ENCODE data around the gene PARG. TPM values are rescaled to one million over a fixed set of nuclear protein-coding genes. Genes with fewer than 3 reads are reported as not detected.
"Not testable (repeated sequence)": the region's sequence is repeated elsewhere in the genome, so short reads cannot be mapped to it uniquely, and the experiment has no call there.

Gene PARG
- total and polyA plus RNA-seq, 4 experiments from 2014 or later = 9.0 to 42.6 (median 26.9) TPM

- DNase-seq; H3K9me3 Mint-ChIP-seq; POLR2A ChIA-PET (ENCODE audit: partially characterized antibody); H3K36me3 ChIP-seq (ENCODE audit: insufficient read depth, low read length); H3K27me3 ChIP-seq (ENCODE audit: insufficient read depth, low read length); intact Hi-C loops (cut with micrococcal nuclease); H3K4me3 ChIP-seq (ENCODE audit: low read length in 2 of 2); H3K27ac Mint-ChIP-seq; H3K4me3 Mint-ChIP-seq; H3K9me3 ChIP-seq (ENCODE audit: control insufficient read depth in 1 of 2, low read length in 2 of 2); H3K4me1 ChIP-seq (ENCODE audit: insufficient read depth, low read length); H3K27me3 Mint-ChIP-seq; H3K27ac ChIP-seq (ENCODE audit: low read depth, low read length); H3K4me1 Mint-ChIP-seq; CTCF ChIA-PET (ENCODE audit: partially characterized antibody): not testable (repeated sequence)
- peaks cover 9 to 20% of the 10 kb centered on the region in 2 donors for H3K36me3 Mint-ChIP-seq
These were observed 10.6 kb downstream of the PARG start for GRCh38 chr10:49931276-49931675.

- H3K4me3 Mint-ChIP-seq; H3K4me1 Mint-ChIP-seq; H3K36me3 ChIP-seq (ENCODE audit: insufficient read depth, low read length); intact Hi-C loops (cut with micrococcal nuclease); DNase-seq; H3K9me3 ChIP-seq (ENCODE audit: control insufficient read depth in 1 of 2, low read length in 2 of 2); POLR2A ChIA-PET (ENCODE audit: partially characterized antibody); CTCF ChIA-PET (ENCODE audit: partially characterized antibody); H3K27ac Mint-ChIP-seq; H3K4me1 ChIP-seq (ENCODE audit: insufficient read depth, low read length); H3K27me3 Mint-ChIP-seq; H3K4me3 ChIP-seq (ENCODE audit: low read length in 2 of 2); H3K27ac ChIP-seq (ENCODE audit: low read depth, low read length); H3K27me3 ChIP-seq (ENCODE audit: insufficient read depth, low read length); H3K9me3 Mint-ChIP-seq: not testable (repeated sequence)
- H3K36me3 Mint-ChIP-seq = peaks cover 12 to 23% of the 10 kb centered on the region in 2 donors
These were observed 18.3 kb downstream of the PARG start for GRCh38 chr10:49923572-49923971.

GRCh38 chr10:49922041-49922440, 19.8 kb downstream of the PARG start:
- POLR2A ChIA-PET (ENCODE audit: partially characterized antibody); H3K36me3 ChIP-seq (ENCODE audit: insufficient read depth, low read length); H3K4me3 ChIP-seq (ENCODE audit: low read length in 2 of 2); H3K9me3 Mint-ChIP-seq; H3K4me3 Mint-ChIP-seq; H3K9me3 ChIP-seq (ENCODE audit: control insufficient read depth in 1 of 2, low read length in 2 of 2); H3K27me3 Mint-ChIP-seq; CTCF ChIA-PET (ENCODE audit: partially characterized antibody); H3K27me3 ChIP-seq (ENCODE audit: insufficient read depth, low read length); DNase-seq; H3K27ac Mint-ChIP-seq; intact Hi-C loops (cut with micrococcal nuclease); H3K27ac ChIP-seq (ENCODE audit: low read depth, low read length); H3K4me1 ChIP-seq (ENCODE audit: insufficient read depth, low read length); H3K4me1 Mint-ChIP-seq: not testable (repeated sequence)
- H3K36me3 Mint-ChIP-seq = peaks cover 8 to 26% of the 10 kb centered on the region in 2 donors

GRCh38 chr10:49917927-49918326, 23.9 kb downstream of the PARG start:
- H3K27me3 ChIP-seq (ENCODE audit: insufficient read depth, low read length); H3K4me1 ChIP-seq (ENCODE audit: insufficient read depth, low read length); H3K27ac ChIP-seq (ENCODE audit: low read depth, low read length); POLR2A ChIA-PET (ENCODE audit: partially characterized antibody); intact Hi-C loops (cut with micrococcal nuclease); H3K27me3 Mint-ChIP-seq; H3K4me3 ChIP-seq (ENCODE audit: low read length in 2 of 2); H3K9me3 Mint-ChIP-seq; H3K4me1 Mint-ChIP-seq; H3K36me3 ChIP-seq (ENCODE audit: insufficient read depth, low read length); DNase-seq; H3K9me3 ChIP-seq (ENCODE audit: control insufficient read depth in 1 of 2, low read length in 2 of 2); CTCF ChIA-PET (ENCODE audit: partially characterized antibody); H3K4me3 Mint-ChIP-seq: not testable (repeated sequence)
- Mint-ChIP-seq H3K36me3 (peaks cover 18 to 23% of the 10 kb centered on the region in 2 donors), H3K27ac (peak overlapping the region in 2 of 7 donors; percentile 36 to 37)

- H3K4me3 ChIP-seq (ENCODE audit: low read length in 2 of 2); H3K36me3 ChIP-seq (ENCODE audit: insufficient read depth, low read length); H3K4me1 ChIP-seq (ENCODE audit: insufficient read depth, low read length); H3K27ac ChIP-seq (ENCODE audit: low read depth, low read length); H3K9me3 Mint-ChIP-seq; H3K27ac Mint-ChIP-seq; intact Hi-C loops (cut with micrococcal nuclease); H3K4me3 Mint-ChIP-seq; H3K4me1 Mint-ChIP-seq; H3K27me3 ChIP-seq (ENCODE audit: insufficient read depth, low read length); H3K27me3 Mint-ChIP-seq; CTCF ChIA-PET (ENCODE audit: partially characterized antibody); H3K9me3 ChIP-seq (ENCODE audit: control insufficient read depth in 1 of 2, low read length in 2 of 2); DNase-seq; POLR2A ChIA-PET (ENCODE audit: partially characterized antibody): not testable (repeated sequence)
- H3K36me3 Mint-ChIP-seq = peaks cover 14 to 21% of the 10 kb centered on the region in 2 donors
These were observed 25.4 kb downstream of the PARG start for GRCh38 chr10:49916451-49916850.

GRCh38 chr10:49910295-49910694, 31.5 kb downstream of the PARG start:
- intact Hi-C loops (cut with micrococcal nuclease); H3K9me3 ChIP-seq (ENCODE audit: control insufficient read depth in 1 of 2, low read length in 2 of 2); H3K27ac Mint-ChIP-seq; H3K27me3 ChIP-seq (ENCODE audit: insufficient read depth, low read length); POLR2A ChIA-PET (ENCODE audit: partially characterized antibody); H3K36me3 ChIP-seq (ENCODE audit: insufficient read depth, low read length); H3K4me3 Mint-ChIP-seq; H3K4me1 ChIP-seq (ENCODE audit: insufficient read depth, low read length); CTCF ChIA-PET (ENCODE audit: partially characterized antibody); H3K27ac ChIP-seq (ENCODE audit: low read depth, low read length); H3K4me3 ChIP-seq (ENCODE audit: low read length in 2 of 2); H3K4me1 Mint-ChIP-seq; DNase-seq; H3K9me3 Mint-ChIP-seq; H3K27me3 Mint-ChIP-seq: not testable (repeated sequence)
- peaks cover 14 to 16% of the 10 kb centered on the region in 2 donors for H3K36me3 Mint-ChIP-seq

- H3K4me3 Mint-ChIP-seq; H3K4me1 Mint-ChIP-seq; H3K36me3 ChIP-seq (ENCODE audit: insufficient read depth, low read length); H3K9me3 ChIP-seq (ENCODE audit: control insufficient read depth in 1 of 2, low read length in 2 of 2); DNase-seq; CTCF ChIA-PET (ENCODE audit: partially characterized antibody); H3K4me3 ChIP-seq (ENCODE audit: low read length in 2 of 2); H3K4me1 ChIP-seq (ENCODE audit: insufficient read depth, low read length); H3K27me3 Mint-ChIP-seq; intact Hi-C loops (cut with micrococcal nuclease); H3K9me3 Mint-ChIP-seq; H3K27me3 ChIP-seq (ENCODE audit: insufficient read depth, low read length); POLR2A ChIA-PET (ENCODE audit: partially characterized antibody); H3K27ac ChIP-seq (ENCODE audit: low read depth, low read length); H3K27ac Mint-ChIP-seq: not testable (repeated sequence)
- peaks cover 12 to 13% of the 10 kb centered on the region in 2 donors for H3K36me3 Mint-ChIP-seq
These were observed 33.3 kb downstream of the PARG start for GRCh38 chr10:49908290-49909080.

GRCh38 chr10:49903829-49904228, 38.0 kb downstream of the PARG start:
- H3K4me1 ChIP-seq (ENCODE audit: insufficient read depth, low read length); CTCF ChIA-PET (ENCODE audit: partially characterized antibody); POLR2A ChIA-PET (ENCODE audit: partially characterized antibody); H3K27ac ChIP-seq (ENCODE audit: low read depth, low read length); H3K27me3 Mint-ChIP-seq; H3K36me3 ChIP-seq (ENCODE audit: insufficient read depth, low read length); DNase-seq; H3K4me3 Mint-ChIP-seq; H3K27me3 ChIP-seq (ENCODE audit: insufficient read depth, low read length); H3K9me3 ChIP-seq (ENCODE audit: control insufficient read depth in 1 of 2, low read length in 2 of 2); H3K4me3 ChIP-seq (ENCODE audit: low read length in 2 of 2); H3K4me1 Mint-ChIP-seq; H3K27ac Mint-ChIP-seq; intact Hi-C loops (cut with micrococcal nuclease); H3K9me3 Mint-ChIP-seq: not testable (repeated sequence)
- peaks cover 16 to 18% of the 10 kb centered on the region in 2 donors for H3K36me3 Mint-ChIP-seq

Data from CD4-positive, alpha-beta memory T cell (primary cell).